Keratinocyte (primary cell): ENCODE measurements around the gene PRDM11. TPM values are rescaled to one million over a fixed set of nuclear protein-coding genes. Genes with fewer than 3 reads are reported as not detected.

Experiments
- DNase-seq: peaks from one replicate; pipeline ENCODE4 v3.0.0-alpha.2; 2011; ENCODE audit warnings: low read depth, missing footprints, low spot score
- FAIRE-seq: peaks from 2 replicates; lab custom pipeline; 2011; peaks lifted over from hg19 to GRCh38; lab: Jason Lieb, UNC
- H2AFZ ChIP-seq: 2 replicates; pipeline ENCODE4 v1.6.0; 2012; ENCODE audit warnings: low read length, control low read depth, inconsistent platforms; ENCODE audit not compliant: control insufficient read depth
- H3K27ac ChIP-seq: 2 replicates; pipeline ENCODE4 v1.5.1; 2011; ENCODE audit warnings: low read length; ENCODE audit not compliant: control insufficient read depth, insufficient read depth
- H3K27me3 ChIP-seq: 3 replicates; pipeline ENCODE4 v1.6.0; 2011; ENCODE audit warnings: low read length; ENCODE audit not compliant: control insufficient read depth, insufficient read depth; ENCODE audit errors: extremely low read depth
- H3K36me3 ChIP-seq, 2 experiments: 2 replicates in 1 of 2; 3 replicates in 1 of 2; pipeline ENCODE4 v1.5.1; 2011; ENCODE audit warnings: low read length in 2 of 2, mild to moderate bottlenecking in 1 of 2; ENCODE audit not compliant: control insufficient read depth in 2 of 2, insufficient read depth in 2 of 2; ENCODE audit errors: extremely low read depth in 1 of 2
- H3K4me1 ChIP-seq: 3 replicates; pipeline ENCODE4 v1.5.1; 2011; ENCODE audit warnings: low read length; ENCODE audit not compliant: control insufficient read depth, insufficient read depth; ENCODE audit errors: extremely low read depth
- H3K4me2 ChIP-seq: 3 replicates; pipeline ENCODE4 v1.6.0; 2011; ENCODE audit warnings: low read depth, low read length; ENCODE audit not compliant: control insufficient read depth, insufficient read depth; ENCODE audit errors: extremely low read depth
- H3K4me3 ChIP-seq, 3 experiments: fragments of 200-600 bp in 1 of 3; sonication (generic) in 1 of 3; 2 replicates in 2 of 3; 3 replicates in 1 of 3; pipeline ENCODE4 v1.5.1; 2011 to 2016; ENCODE audit warnings: low read length in 3 of 3, mild to moderate bottlenecking in 3 of 3, control low read depth in 2 of 3, inconsistent platforms in 1 of 3, low read depth in 1 of 3, mixed read lengths in 1 of 3, mixed run types in 1 of 3, moderate library complexity in 1 of 3; ENCODE audit not compliant: control insufficient read depth in 2 of 3, insufficient read depth in 2 of 3; ENCODE audit errors: extremely low read depth in 1 of 3
- H3K79me2 ChIP-seq: 2 replicates; pipeline ENCODE4 v1.6.0; 2012; ENCODE audit warnings: low read length; ENCODE audit not compliant: control insufficient read depth, insufficient read depth
- H3K9ac ChIP-seq: 3 replicates; pipeline ENCODE4 v1.6.0; 2011; ENCODE audit warnings: low read length; ENCODE audit not compliant: control insufficient read depth, insufficient read depth; ENCODE audit errors: extremely low read depth
- H3K9me1 ChIP-seq: 3 replicates; pipeline ENCODE4 v1.6.0; 2011; ENCODE audit warnings: low read length; ENCODE audit not compliant: control insufficient read depth, insufficient read depth; ENCODE audit errors: extremely low read depth
- H3K9me3 ChIP-seq: 2 replicates; pipeline ENCODE4 v1.5.1; 2012; ENCODE audit warnings: low read depth, low read length; ENCODE audit not compliant: control insufficient read depth
- H4K20me1 ChIP-seq: 3 replicates; pipeline ENCODE4 v1.6.0; 2011; ENCODE audit warnings: low read length; ENCODE audit not compliant: control insufficient read depth, insufficient read depth; ENCODE audit errors: extremely low read depth
- EZH2 ChIP-seq: IDR thresholded peaks from one replicate; pipeline ENCODE4 v1.6.1; 2012; ENCODE audit warnings: inconsistent platforms, mild to moderate bottlenecking, low read length, moderate library complexity
- dilution Hi-C: fragments of 300-500 bp; cut with MboI; formaldehyde crosslinking; loops from one replicate; pipeline ENCODE4 v1.7.0; 2020; ENCODE audit warnings: low sequenced_read_pairs; ENCODE audit not compliant: extremely low pct_ligation_motif_present
- polyA plus RNA-seq, 5 experiments: library from polyadenylated mRNA; depleted of rRNA in 3 of 5; stranded (reverse) in 3 of 5; stranded (forward) in 1 of 5; unstranded in 1 of 5; fragments of >200 nt; gene quantifications; 1 replicate in 1 of 5; 2 replicates in 3 of 5; 3 replicates in 1 of 5; pipeline versions ENCODE4 v1.2.1 to v1.2.3, GENCODE V29; 2011 to 2012; ENCODE audit warnings: missing spikeins in 2 of 5, low read depth in 1 of 5, low replicate concordance in 1 of 5
- TF ChIP-seq, protein P1 (sequence below), 3 experiments: IDR thresholded peaks in 1 of 3; conservative IDR thresholded peaks in 1 of 3; optimal IDR thresholded peaks in 1 of 3; 2 replicates in 2 of 3; 3 replicates in 1 of 3; pipeline versions ENCODE3 to v1.5.1; 2011; ENCODE audit warnings: low read length in 3 of 3, mild to moderate bottlenecking in 3 of 3, moderate library complexity in 2 of 3, control low read depth in 1 of 3, inconsistent platforms in 1 of 3; ENCODE audit not compliant: insufficient read depth in 2 of 3; ENCODE audit errors: extremely low read depth in 1 of 3

The PRDM11 gene
- polyA plus RNA-seq, 1 donor (not counting 4 experiments of a cell fraction or from before 2014, with no cell fraction given), result 2.1 TPM

DNA sequence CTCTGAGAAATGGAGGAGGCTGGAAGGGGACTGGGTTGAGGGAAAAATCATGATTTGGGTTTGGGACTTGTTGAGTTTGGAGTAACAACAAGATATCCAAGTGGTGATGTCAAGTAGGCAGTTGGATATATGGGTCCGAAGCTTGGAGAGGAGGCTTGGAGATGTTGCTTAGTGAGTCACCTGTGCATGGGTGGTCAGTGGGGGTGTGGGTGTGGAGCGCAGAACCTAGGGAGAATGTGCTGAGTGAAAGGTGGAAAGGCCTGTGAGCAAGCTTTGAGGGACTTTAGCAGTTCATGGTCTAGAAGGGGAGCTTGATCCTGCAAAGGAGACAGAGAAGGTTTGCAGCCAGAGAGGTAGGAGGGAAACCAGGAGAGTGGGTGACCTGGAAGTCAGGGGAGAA is 38.2 kb downstream of the PRDM11 start:
- Histone ChIP-seq H3K9ac (no peak overlapping the region), H3K4me3 (no peak overlapping the region), H3K9me3 (no peaks in the 10 kb centered on the region), H3K27me3 (no peaks in the 10 kb centered on the region), H3K79me2 (no peaks in the 10 kb centered on the region), H3K9me1 (no peaks in the 10 kb centered on the region), H3K27ac (no peak overlapping the region), H3K36me3 (no peaks in the 10 kb centered on the region), H3K4me2 (no peak overlapping the region), H3K4me1 (peaks cover 12% of the 10 kb centered on the region), H2AFZ (no peak overlapping the region), H4K20me1 (no peaks in the 10 kb centered on the region)
- TF ChIP-seq, protein P1, sequence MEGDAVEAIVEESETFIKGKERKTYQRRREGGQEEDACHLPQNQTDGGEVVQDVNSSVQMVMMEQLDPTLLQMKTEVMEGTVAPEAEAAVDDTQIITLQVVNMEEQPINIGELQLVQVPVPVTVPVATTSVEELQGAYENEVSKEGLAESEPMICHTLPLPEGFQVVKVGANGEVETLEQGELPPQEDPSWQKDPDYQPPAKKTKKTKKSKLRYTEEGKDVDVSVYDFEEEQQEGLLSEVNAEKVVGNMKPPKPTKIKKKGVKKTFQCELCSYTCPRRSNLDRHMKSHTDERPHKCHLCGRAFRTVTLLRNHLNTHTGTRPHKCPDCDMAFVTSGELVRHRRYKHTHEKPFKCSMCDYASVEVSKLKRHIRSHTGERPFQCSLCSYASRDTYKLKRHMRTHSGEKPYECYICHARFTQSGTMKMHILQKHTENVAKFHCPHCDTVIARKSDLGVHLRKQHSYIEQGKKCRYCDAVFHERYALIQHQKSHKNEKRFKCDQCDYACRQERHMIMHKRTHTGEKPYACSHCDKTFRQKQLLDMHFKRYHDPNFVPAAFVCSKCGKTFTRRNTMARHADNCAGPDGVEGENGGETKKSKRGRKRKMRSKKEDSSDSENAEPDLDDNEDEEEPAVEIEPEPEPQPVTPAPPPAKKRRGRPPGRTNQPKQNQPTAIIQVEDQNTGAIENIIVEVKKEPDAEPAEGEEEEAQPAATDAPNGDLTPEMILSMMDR (optimal IDR thresholded peaks at IDR 0.05 in 1 of 3, IDR thresholded peaks at IDR 0.05 in 1 of 3, conservative IDR thresholded peaks at IDR 0.05 in 1 of 3; ENCODE audit: extremely low read depth in 1 of 3, insufficient read depth in 2 of 3, low read length in 3 of 3), result no peak
- no peak for TF ChIP-seq EZH2
- dilution Hi-C loops, result no loop called here
- no peak for FAIRE-seq
- DNase-seq, result no peak

DNA sequence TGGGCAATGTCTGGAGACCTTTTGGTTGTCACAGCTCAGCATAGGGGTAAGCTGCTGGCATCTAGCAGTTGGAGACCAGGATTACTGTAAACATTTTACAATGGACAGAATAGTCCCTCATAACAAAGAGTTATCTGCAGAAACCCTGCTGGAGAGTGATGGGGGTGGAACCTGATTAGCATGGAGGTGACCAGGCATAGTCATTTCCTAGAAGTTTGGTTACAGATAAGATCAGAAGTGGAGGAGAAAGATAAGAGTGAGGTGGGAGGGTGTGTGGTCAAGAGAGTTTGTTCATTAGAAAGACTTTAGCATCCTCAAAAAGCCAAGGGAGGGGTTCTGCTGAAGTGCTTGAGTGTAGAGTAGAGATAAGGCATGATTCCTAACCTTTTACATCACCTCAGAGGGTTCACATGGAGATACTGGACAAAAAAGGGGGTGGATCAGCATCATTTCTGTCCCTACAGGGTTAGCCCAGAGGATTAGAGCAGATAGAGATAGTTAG is 38.8 kb downstream of the PRDM11 start:
- Histone ChIP-seq H2AFZ (no peak overlapping the region), H3K4me2 (no peak overlapping the region), H3K27ac (no peak overlapping the region), H4K20me1 (no peaks in the 10 kb centered on the region), H3K79me2 (no peaks in the 10 kb centered on the region), H3K4me1 (peaks cover 6% of the 10 kb centered on the region), H3K4me3 (no peak overlapping the region), H3K9me3 (no peaks in the 10 kb centered on the region), H3K27me3 (no peaks in the 10 kb centered on the region), H3K9ac (no peak overlapping the region), H3K36me3 (no peaks in the 10 kb centered on the region), H3K9me1 (no peaks in the 10 kb centered on the region)
- TF ChIP-seq EZH2, result no peak
- TF ChIP-seq, protein P1 (optimal IDR thresholded peaks at IDR 0.05 in 1 of 3, IDR thresholded peaks at IDR 0.05 in 1 of 3, conservative IDR thresholded peaks at IDR 0.05 in 1 of 3; ENCODE audit: extremely low read depth in 1 of 3, insufficient read depth in 2 of 3, low read length in 3 of 3), result no peak
- no peak for DNase-seq
- dilution Hi-C loops, result no loop called here
- no peak for FAIRE-seq
